Stomach smooth muscle (tissue), 2 donors: ENCODE measurements around the gene SIN3A.
"Not testable (repeated sequence)": the region's sequence is repeated elsewhere in the genome, so short reads cannot be mapped to it uniquely, and the experiment has no call there.

Experiments used
- H3K27ac ChIP-seq: one replicate; pipeline ENCODE4 v1.7.0; 2013; ENCODE audit warnings: mild to moderate bottlenecking, low read length, inconsistent platforms
- H3K27me3 ChIP-seq, 2 donors: one replicate each; pipeline ENCODE4 v1.7.0; 2013; ENCODE audit warnings: low read length in 2 of 2; ENCODE audit not compliant: insufficient read depth in 2 of 2, control insufficient read depth in 1 of 2
- H3K36me3 ChIP-seq, 2 donors: one replicate each; pipeline ENCODE4 v1.7.0; 2013; ENCODE audit warnings: low read length in 2 of 2; ENCODE audit not compliant: control insufficient read depth in 2 of 2, insufficient read depth in 2 of 2
- H3K4me1 ChIP-seq: one replicate; pipeline ENCODE4 v1.7.0; 2013; ENCODE audit warnings: low read length; ENCODE audit not compliant: control insufficient read depth, insufficient read depth
- H3K4me3 ChIP-seq, 2 donors: one replicate each; pipeline ENCODE4 v1.7.0; 2013; ENCODE audit warnings: low read length in 2 of 2
- H3K9ac ChIP-seq, 2 donors: one replicate each; pipeline ENCODE4 v1.7.0; 2013; ENCODE audit warnings: low read length in 2 of 2, mild to moderate bottlenecking in 1 of 2
- H3K9me3 ChIP-seq, 2 donors: one replicate each; pipeline ENCODE4 v1.7.0; 2013; ENCODE audit warnings: low read length in 2 of 2; ENCODE audit not compliant: control insufficient read depth in 2 of 2
- donor health status: healthy.
- donor health status: Pancreatic carcinoma.

The SIN3A gene

DNA sequence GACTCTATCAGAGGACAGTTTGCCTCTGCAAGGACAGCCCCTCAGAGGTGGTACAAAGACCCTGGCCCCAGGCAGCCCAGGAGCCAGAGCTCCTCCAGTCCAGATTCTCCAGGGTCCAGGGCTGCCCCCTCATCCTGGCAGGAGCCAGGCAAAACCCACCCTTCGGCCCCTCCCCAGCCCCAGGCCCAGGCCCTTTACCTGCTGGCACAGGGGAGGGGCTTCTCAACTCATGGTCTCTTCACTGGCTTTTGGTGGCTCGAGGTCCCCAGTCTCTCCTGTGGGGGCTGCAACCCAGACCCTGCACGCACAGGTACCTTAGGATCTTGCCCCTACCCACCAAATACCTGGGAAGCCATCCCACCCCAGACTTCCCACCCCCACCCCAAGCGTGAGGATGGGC lies 96.1 kb downstream of the SIN3A start:
- Histone ChIP-seq H3K27ac (no peak overlapping the region), H3K36me3 (peaks cover 18 to 30% of the 10 kb centered on the region in 2 donors), H3K4me3 (no peak overlapping the region), H3K4me1 (no peaks in the 10 kb centered on the region), H3K9me3 (no peaks in the 10 kb centered on the region), H3K9ac (no peak overlapping the region), H3K27me3 (no peaks in the 10 kb centered on the region)

DNA sequence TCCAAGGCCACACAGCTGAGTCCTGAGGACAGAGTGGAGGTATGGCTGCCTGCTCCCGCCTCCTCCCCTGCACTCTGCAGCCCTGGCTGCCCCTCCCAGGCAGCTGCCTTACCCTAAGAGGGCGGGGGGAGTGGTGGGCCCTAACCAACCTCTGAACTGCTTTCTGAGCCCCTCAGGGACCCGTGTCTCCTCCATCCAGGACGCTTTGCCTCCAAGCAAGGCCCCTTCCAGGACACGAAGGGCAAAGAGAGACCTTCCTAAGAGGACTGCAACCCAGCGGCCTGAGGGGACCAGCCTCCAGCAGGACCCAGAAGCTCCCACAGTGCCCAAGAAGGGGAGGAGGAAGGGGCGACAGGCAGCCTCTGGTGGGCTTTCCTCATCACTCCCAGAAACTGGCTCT lies 97.0 kb downstream of the SIN3A start:
- H3K4me3 ChIP-seq, result no peak overlapping the region
- H3K27ac ChIP-seq, result no peak overlapping the region
- peaks cover 14 to 24% of the 10 kb centered on the region in 2 donors for H3K36me3 ChIP-seq
- H3K9me3 ChIP-seq, result no peaks in the 10 kb centered on the region
- no peaks in the 10 kb centered on the region for H3K4me1 ChIP-seq
- no peak overlapping the region for H3K9ac ChIP-seq
- no peaks in the 10 kb centered on the region for H3K27me3 ChIP-seq

DNA sequence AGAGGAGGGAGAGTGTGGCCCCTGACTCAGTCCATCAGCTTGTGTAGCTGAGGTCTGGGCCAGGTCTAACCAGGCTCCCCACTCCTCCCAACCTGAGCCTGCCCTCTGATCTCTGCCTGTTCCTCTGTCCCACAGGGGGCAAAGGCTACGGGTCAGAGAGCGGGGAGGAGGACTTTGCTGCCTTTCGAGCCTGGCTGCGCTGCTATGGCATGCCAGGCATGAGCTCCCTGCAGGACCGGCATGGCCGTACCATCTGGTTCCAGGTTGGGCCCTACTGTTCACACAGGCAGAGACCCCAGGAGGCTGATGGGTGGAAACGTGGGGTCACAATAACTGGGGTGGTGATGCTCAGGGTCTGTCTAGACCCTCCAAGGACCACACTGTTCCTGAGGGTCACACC lies 97.9 kb downstream of the SIN3A start:
- Histone ChIP-seq H3K27ac (no peak overlapping the region), H3K4me3 (no peak overlapping the region), H3K36me3 (peaks cover 10 to 18% of the 10 kb centered on the region in 2 donors)

DNA sequence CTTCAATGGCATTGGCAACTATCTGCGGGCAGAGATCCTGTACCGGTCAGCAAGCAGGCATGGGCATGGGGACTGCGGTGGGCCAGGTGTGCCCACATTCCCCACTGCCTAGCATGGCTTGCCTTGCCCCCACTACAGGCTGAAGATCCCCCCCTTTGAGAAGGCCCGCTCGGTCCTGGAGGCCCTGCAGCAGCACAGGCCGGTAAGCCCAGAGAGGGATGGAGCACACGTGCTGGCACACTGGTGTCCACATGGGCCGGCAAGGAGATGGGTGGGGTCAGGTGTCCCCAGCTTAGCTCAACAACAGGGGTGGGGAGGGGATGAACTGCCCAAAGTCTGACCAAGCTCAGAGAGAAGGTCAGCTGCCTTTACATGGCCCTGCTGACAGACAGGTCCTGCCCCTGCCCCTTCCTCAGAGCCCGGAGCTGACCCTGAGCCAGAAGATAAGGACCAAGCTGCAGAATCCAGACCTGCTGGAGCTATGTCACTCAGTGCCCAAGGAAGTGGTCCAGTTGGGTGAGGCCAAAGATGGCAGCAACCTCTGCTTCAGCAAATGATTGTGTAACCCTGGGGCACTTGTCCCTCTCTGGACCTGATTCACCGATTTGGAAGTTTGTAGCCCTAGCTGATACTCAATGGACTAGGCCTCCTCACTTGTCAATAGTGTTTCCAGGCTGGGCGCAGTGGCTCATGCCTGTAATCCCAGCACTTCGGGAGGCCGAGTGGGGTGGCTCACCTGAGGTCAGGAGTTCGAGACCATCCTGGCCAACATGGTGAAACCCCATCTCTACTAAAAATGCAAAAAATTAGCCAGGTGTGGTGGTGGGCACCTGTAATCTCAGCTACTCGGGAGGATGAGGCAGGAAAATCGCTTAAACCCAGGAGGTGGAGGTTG lies 99.1 kb downstream of the SIN3A start:
- Histone ChIP-seq H3K4me3 (no peak overlapping the region), H3K9ac (no peak overlapping the region), H3K27ac (no peak overlapping the region), H3K4me1 (peaks cover 13% of the 10 kb centered on the region), H3K27me3 (no peaks in the 10 kb centered on the region), H3K9me3 (no peaks in the 10 kb centered on the region), H3K36me3 (peaks cover 5 to 11% of the 10 kb centered on the region in 2 donors)

More for the DNA sequence above, 97.9 kb downstream of the SIN3A start:
- H3K27me3 ChIP-seq, result no peaks in the 10 kb centered on the region
- no peak overlapping the region for H3K9ac ChIP-seq
- H3K4me1 ChIP-seq, result peaks cover 7% of the 10 kb centered on the region
- H3K9me3 ChIP-seq, result no peaks in the 10 kb centered on the region

DNA sequence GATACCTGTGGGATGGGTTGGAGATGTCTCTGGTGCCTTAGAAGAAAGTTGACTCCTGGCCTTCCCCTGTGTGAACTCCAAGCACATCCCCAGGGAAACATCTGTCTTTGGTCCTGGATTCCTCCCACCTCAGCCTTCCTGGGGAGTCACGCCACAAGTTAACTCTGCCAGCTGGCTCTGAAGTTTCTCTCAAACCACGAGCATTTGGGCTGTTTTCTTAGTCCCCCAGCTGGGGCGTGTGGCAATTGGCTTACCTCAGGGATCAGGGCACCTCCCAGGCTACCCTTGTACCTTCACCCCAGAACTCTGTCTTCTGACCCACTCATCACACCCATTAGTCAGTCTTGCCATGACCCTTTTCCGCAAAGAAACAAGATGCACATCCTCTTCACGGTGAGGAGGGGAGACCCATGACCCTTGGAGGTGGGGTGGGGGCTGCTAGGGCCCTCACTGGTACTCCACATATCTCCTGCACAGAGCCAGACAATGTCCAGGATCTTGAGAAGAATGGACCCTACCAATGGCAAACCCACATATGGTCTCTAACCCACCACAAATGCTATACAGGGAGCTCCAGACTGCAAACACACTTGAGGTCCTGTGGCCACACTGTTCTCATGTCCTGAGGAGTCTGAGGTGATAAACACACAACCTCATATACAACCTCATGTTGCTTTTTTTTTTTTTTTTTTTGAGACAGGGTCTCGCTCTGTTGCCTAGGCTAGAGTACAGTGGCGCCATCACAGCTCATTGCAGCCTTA lies 100.7 kb downstream of the SIN3A start:
- peaks cover 15% of the 10 kb centered on the region for H3K4me1 ChIP-seq
- H3K27ac ChIP-seq, result no peak overlapping the region

DNA sequence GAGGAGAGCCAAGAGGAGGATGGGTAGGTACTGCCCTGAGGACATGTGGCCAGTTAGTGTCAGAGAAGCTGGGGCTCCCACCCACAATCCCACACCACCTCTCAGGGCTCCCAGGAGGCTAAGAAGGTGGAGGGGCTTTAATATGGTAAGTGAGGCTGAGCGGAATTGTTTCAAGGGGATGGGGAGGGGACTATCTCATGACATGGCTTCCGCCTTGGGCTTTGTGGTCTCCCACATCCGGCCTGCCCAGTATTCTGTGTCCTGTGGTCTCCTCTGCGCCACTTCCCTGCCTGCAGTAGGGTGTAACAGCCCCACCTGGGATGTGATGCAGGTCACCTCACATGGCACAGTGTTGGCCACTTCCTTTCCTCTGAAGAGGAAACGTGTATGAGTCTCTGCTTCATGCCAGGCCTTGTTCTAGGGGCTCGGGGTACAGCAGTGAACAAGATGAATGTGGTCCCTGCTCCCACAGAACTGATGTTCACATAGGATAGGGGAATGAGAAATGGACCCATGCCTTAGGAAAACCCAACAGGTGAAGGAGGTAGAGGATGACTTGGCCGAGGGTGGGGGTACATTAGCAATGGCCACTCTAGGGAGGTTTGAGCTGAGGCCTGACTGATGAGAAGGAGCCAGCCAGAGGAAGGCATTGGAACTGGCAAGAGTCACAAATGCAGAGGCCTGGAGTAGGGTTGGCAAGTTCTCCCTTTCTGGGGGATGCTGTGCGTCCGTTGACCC lies 101.5 kb downstream of the SIN3A start:
- no peak overlapping the region for H3K27ac ChIP-seq
- no peak overlapping the region for H3K4me3 ChIP-seq

More for the DNA sequence above, 100.7 kb downstream of the SIN3A start:
- Histone ChIP-seq H3K9me3 (no peaks in the 10 kb centered on the region), H3K9ac (no peak overlapping the region), H3K36me3 (peaks cover 0 to 2% of the 10 kb centered on the region in 2 donors), H3K4me3 (no peak overlapping the region), H3K27me3 (no peaks in the 10 kb centered on the region)

DNA sequence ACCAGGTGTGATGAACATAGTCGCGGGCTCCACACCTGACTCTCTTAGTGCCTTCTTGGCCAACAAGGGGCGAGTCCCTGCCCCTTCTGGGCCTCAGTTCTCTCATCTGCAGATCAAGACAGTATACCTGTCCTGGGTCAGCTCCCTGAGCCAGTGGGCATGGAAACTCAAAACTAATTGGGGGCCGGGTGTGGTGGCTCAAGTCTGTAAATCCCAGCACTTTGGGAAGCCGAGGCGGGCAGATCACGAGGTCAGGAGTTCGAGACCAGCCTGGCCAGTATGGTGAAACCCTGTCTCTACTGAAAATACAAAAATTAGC lies 102.2 kb downstream of the SIN3A start:
- H3K27ac ChIP-seq, H3K27me3 ChIP-seq, H3K9me3 ChIP-seq, H3K36me3 ChIP-seq, H3K9ac ChIP-seq: not testable (repeated sequence)
- peaks cover 15% of the 10 kb centered on the region for H3K4me1 ChIP-seq
- H3K4me3 ChIP-seq, result peak overlapping the region in 1 of 2 donors; percentile 94

More for the DNA sequence above, 101.5 kb downstream of the SIN3A start:
- peaks cover 0 to 2% of the 10 kb centered on the region in 2 donors for H3K36me3 ChIP-seq
- no peak overlapping the region for H3K9ac ChIP-seq
- H3K27me3 ChIP-seq, result no peaks in the 10 kb centered on the region
- peaks cover 15% of the 10 kb centered on the region for H3K4me1 ChIP-seq
- no peaks in the 10 kb centered on the region for H3K9me3 ChIP-seq

DNA sequence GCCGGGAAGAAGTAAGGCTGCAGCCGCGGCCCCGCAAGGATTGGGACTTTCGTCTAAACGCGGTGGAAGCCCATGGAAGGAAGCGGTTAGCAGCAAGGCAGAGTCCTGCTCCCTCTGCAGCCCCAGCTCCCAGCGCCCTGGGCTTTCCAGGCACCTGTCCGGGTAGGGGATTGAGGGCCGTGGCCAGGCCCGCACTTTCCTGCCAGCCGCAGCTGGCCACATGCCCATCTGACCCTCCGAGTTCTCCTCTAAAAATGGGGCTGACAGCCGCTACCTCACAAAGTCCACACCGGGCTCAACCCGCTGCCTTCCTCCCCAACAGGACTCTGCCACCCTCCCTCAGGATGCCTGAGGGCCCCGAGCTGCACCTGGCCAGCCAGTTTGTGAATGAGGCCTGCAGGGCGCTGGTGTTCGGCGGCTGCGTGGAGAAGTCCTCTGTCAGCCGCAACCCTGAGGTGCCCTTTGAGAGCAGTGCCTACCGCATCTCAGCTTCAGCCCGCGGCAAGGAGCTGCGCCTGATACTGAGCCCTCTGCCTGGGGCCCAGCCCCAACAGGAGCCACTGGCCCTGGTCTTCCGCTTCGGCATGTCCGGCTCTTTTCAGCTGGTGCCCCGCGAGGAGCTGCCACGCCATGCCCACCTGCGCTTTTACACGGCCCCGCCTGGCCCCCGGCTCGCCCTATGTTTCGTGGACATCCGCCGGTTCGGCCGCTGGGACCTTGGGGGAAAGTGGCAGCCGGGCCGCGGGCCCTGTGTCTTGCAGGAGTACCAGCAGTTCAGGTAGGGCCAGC lies 102.7 kb downstream of the SIN3A start:
- Histone ChIP-seq H3K9me3 (no peaks in the 10 kb centered on the region), H3K9ac (peak overlapping the region; percentile 79 to 82), H3K27ac (no peak overlapping the region), H3K27me3 (no peaks in the 10 kb centered on the region), H3K36me3 (no peaks in the 10 kb centered on the region), H3K4me1 (peaks cover 15% of the 10 kb centered on the region), H3K4me3 (peak overlapping the region; percentile 94)

DNA sequence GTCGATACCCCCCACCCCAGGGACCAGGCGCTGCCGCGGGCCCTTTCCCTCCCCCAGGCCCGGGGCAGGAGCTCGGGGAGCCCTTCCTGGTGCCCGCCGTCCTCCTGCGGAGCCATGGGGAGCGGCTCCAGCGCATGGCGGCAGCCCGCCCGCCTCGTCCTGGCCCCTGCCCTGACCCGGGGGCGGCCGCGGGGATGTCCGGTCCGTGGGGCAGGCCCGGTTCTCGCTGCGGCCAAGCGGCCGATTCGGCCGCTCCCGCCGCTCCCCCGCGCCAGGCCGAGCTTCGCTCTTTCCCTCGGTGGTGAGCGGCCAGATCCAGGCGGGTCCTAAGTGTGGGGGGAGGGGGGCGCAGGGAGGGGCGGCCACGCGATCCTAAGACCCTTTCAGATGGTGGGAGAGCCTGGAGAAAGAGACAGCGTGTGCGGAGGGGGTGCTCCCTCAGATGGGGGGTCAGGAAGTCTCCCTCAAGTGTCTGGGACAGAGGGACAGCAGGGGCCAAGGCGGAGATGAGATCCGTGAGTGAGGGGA lies 103.4 kb downstream of the SIN3A start:
- H3K4me3 ChIP-seq, result peak overlapping the region; percentile 94
- no peaks in the 10 kb centered on the region for H3K9me3 ChIP-seq
- H3K4me1 ChIP-seq, result peaks cover 15% of the 10 kb centered on the region
- H3K27ac ChIP-seq, result no peak overlapping the region
- no peaks in the 10 kb centered on the region for H3K27me3 ChIP-seq
- H3K9ac ChIP-seq, result peak overlapping the region; percentile 79 to 82
- no peaks in the 10 kb centered on the region for H3K36me3 ChIP-seq
